ENCODE data around the gene GPR3.
"Not testable (repeated sequence)": the region's sequence is repeated elsewhere in the genome, so short reads cannot be mapped to it uniquely, and the experiment has no call there.

- not testable (repeated sequence) for TF ChIP-seq EZH2 (conservative IDR thresholded peaks at IDR 0.05; ENCODE audit: low read depth, low read length); CTCF (CRISPR knock-in tag; IDR thresholded peaks at IDR 0.05)
Observed at GRCh38 chr1:27406791-27407190, 14.4 kb downstream of the GPR3 start.
